A673 (cell line): Measurements from ENCODE around the gene RASA2. TPM values are rescaled to one million over a fixed set of nuclear protein-coding genes. Genes with fewer than 3 reads are reported as not detected.

ENCODE experiments used
- BruUV-seq: library from RNA; stranded (reverse); fragments of 400-500 nt; replicated peaks from 2 replicates; lab custom pipeline; 2021; lab: Mats Ljungman, UMichigan
- CTCF ChIA-PET: fragments of 300-600 bp; sonication (Branson Sonifier 250); formaldehyde crosslinking; loops from one replicate; lab custom pipeline; 2022; ENCODE audit warnings: antibody characterized with exemption; lab: Charles Lee
- POLR2A ChIA-PET: fragments of 300-600 bp; sonication (Branson Sonifier 250); formaldehyde crosslinking; loops from one replicate; lab custom pipeline; 2022; ENCODE audit warnings: antibody characterized with exemption; ENCODE audit not compliant: low non-redundant PET; lab: Charles Lee
- DNase-seq: peaks from one replicate; pipeline ENCODE4 v3.0.0-alpha.2; 2015; ENCODE audit warnings: low spot score
- H3K27ac ChIP-seq: fragments of 200-600 bp; sonication (generic); 2 replicates; pipeline ENCODE4 v1.5.1; 2016; ENCODE audit warnings: mixed run types, low read depth, mild to moderate bottlenecking, mixed read lengths, antibody characterized with exemption, low read length; ENCODE audit not compliant: poor library complexity, severe bottlenecking
- H3K27me3 ChIP-seq: fragments of 200-600 bp; sonication (generic); replicated peaks from 2 replicates; pipeline ENCODE4 v1.6.1; 2017; ENCODE audit warnings: mixed run types, low read depth, mild to moderate bottlenecking, mixed read lengths, antibody characterized with exemption, low read length; ENCODE audit not compliant: insufficient read depth, poor library complexity
- H3K36me3 ChIP-seq: fragments of 200-600 bp; sonication (generic); 2 replicates; pipeline ENCODE4 v1.6.1; 2016; ENCODE audit warnings: mixed run types, mild to moderate bottlenecking, mixed read lengths, antibody characterized with exemption, low read length; ENCODE audit not compliant: insufficient read depth, poor library complexity, severe bottlenecking
- H3K4me1 ChIP-seq: fragments of 200-600 bp; sonication (generic); 2 replicates; pipeline ENCODE4 v1.6.1; 2017; ENCODE audit warnings: mixed run types, mild to moderate bottlenecking, mixed read lengths, antibody characterized with exemption, low read length; ENCODE audit not compliant: insufficient read depth, poor library complexity, severe bottlenecking
- H3K4me3 ChIP-seq: fragments of 200-600 bp; sonication (generic); 2 replicates; pipeline ENCODE4 v1.5.1; 2016; ENCODE audit warnings: low read depth, mixed run types, mild to moderate bottlenecking, mixed read lengths, low read length; ENCODE audit not compliant: poor library complexity, severe bottlenecking
- H3K9me3 ChIP-seq: fragments of 200-600 bp; sonication (generic); 2 replicates; pipeline ENCODE4 v1.6.1; 2016; ENCODE audit warnings: mixed run types, low read depth, mild to moderate bottlenecking, mixed read lengths, antibody characterized with exemption, low read length; ENCODE audit not compliant: poor library complexity, severe bottlenecking
- EZH2 ChIP-seq: fragments of 200-600 bp; sonication (generic); IDR thresholded peaks from 2 replicates; pipeline ENCODE4 v1.6.1; 2017; ENCODE audit warnings: borderline replicate concordance, low read depth, mild to moderate bottlenecking, mixed read lengths, antibody characterized with exemption, low read length; ENCODE audit not compliant: poor library complexity, severe bottlenecking
- intact Hi-C: fragments of 100-400 bp; cut with micrococcal nuclease; formaldehyde crosslinking; loops from one replicate; pipeline ENCODE4 v1.10.0; 2022; ENCODE audit not compliant: unreplicated experiment
- total RNA-seq: library from RNA; stranded (reverse); gene quantifications from 2 replicates; pipeline ENCODE4 v1.2.3, GENCODE V29; 2021
- TF ChIP-seq, protein P1 (sequence below): fragments of 300-800, 200-600 bp; sonication (generic); conservative IDR thresholded peaks from 2 replicates; pipeline ENCODE4 v1.5.1; 2017; ENCODE audit warnings: low read depth, mild to moderate bottlenecking, antibody characterized with exemption, low read length, moderate library complexity, mixed read lengths

RASA2 gene
- total RNA-seq, 1 experiment from 2014 or later, result 17.1 TPM

DNA sequence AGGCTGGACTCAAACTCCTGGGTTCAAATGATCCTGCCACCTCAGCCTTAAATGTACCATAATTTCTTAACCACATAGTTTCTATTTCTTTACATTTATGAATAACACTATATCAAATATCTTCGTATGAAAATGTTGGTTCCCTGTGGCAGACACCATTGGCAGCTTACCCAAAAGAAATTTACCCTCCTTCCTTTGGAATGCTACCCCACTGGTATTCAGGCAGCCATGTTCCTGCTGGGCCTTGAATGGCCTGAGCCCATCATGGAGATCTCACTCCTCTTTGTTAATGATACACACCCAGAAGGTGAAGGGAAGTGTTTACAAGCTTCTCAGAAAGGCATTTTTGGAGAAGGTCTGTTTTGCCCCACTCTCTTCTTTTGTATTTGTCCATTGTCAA, 157.0 kb downstream of the RASA2 start:
- intact Hi-C loops, result loop anchor here (2.0 kb wide), 1 partner anchor 183 kb away; no protein-coding TSS in a partner anchor

DNA sequence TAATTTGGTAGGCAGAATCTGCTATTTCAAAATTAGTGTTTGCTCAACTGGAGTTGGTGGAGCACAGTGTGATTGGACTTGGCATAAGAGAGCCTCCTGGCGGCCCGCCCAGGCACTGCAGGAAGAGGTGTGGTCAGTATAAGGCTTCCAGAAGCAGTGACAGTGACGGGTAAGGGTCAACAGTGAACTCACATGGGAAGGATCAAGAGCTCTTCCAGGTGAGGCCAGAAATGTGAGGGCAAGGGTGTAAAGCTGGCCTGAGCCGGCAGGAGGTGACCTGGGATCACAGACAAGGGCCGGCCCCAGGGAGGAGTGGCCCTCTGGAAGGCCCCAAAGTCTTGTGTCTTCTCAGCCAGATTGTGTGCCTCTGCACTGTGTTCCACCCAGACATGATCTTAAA, 158.1 kb downstream of the RASA2 start:
- Histone ChIP-seq H3K9me3 (no peaks in the 10 kb centered on the region), H3K4me1 (peaks cover 3% of the 10 kb centered on the region), H3K4me3 (no peak overlapping the region), H3K36me3 (no peaks in the 10 kb centered on the region), H3K27ac (no peak overlapping the region), H3K27me3 (no peaks in the 10 kb centered on the region)
- intact Hi-C loops, result loop anchor here (2.0 kb wide), 1 partner anchor 184 kb away; no protein-coding TSS in a partner anchor
- peak; percentile 63 for DNase-seq
- CTCF ChIA-PET, result interaction anchor here (0.5 to 1.1 kb wide), 5 partner anchors 19 to 368 kb away, joined by 5 to 9 read pairs (median 7); no protein-coding TSS in a partner anchor
- TF ChIP-seq, protein P1, sequence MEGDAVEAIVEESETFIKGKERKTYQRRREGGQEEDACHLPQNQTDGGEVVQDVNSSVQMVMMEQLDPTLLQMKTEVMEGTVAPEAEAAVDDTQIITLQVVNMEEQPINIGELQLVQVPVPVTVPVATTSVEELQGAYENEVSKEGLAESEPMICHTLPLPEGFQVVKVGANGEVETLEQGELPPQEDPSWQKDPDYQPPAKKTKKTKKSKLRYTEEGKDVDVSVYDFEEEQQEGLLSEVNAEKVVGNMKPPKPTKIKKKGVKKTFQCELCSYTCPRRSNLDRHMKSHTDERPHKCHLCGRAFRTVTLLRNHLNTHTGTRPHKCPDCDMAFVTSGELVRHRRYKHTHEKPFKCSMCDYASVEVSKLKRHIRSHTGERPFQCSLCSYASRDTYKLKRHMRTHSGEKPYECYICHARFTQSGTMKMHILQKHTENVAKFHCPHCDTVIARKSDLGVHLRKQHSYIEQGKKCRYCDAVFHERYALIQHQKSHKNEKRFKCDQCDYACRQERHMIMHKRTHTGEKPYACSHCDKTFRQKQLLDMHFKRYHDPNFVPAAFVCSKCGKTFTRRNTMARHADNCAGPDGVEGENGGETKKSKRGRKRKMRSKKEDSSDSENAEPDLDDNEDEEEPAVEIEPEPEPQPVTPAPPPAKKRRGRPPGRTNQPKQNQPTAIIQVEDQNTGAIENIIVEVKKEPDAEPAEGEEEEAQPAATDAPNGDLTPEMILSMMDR, result peak; percentile 89
- no peak for TF ChIP-seq EZH2
- no TSS peak for BruUV-seq
- POLR2A ChIA-PET, result no interaction called here

More for the DNA sequence above, 157.0 kb downstream of the RASA2 start:
- Histone ChIP-seq H3K27ac (no peak overlapping the region), H3K4me1 (peaks cover 3% of the 10 kb centered on the region), H3K9me3 (no peaks in the 10 kb centered on the region), H3K4me3 (no peak overlapping the region), H3K27me3 (no peaks in the 10 kb centered on the region), H3K36me3 (no peaks in the 10 kb centered on the region)
- no peak for DNase-seq
- no TSS peak for BruUV-seq
- ChIA-PET CTCF (interaction anchor here (0.6 kb wide), 1 partner anchor 94 kb away, joined by 3 read pairs; the partner anchor contains the start of gene RNF7), POLR2A (no interaction called here)
- no peak for TF ChIP-seq EZH2

DNA sequence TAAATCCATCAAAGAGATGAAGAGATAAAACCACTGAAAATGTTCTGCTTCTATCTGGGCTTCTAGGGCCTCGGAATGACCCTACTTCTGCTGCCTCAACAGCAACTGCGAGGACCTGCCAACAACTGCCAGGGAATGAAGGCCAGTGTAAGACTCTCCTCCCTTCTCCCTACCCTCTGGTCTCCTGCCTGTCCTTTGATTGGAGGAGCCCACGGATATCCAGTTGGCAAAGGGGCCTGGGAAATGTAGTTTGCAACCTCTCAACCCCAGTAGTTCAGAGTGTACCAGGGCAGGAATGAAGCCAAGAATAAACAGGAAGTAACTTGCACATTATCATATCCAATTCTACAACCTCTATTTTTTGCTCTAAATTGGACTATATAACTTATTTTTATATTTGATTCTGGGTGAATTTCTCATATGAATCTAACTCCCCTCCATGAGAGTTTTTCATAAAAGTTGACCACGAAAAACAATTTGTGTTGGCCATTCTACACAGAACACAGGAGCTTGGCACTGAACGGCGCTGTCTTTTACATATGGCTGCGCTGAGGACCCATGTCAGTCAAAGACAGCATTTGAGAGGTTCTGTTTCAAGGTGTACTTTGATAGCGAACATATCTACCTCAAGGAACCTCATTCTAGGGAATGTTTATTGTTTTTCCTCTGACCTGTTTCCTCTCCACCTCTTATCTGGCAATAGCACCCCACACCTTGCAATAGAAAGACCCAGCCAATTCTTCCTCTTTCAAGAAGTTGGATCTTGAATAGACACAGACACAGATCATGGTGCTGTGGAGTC, 160.1 kb downstream of the RASA2 start:
- H3K9me3 ChIP-seq, result no peaks in the 10 kb centered on the region
- H3K4me3 ChIP-seq, result no peak overlapping the region
- H3K4me1 ChIP-seq, result peaks cover 3% of the 10 kb centered on the region
- intact Hi-C loops, result no loop called here
- no TSS peak for BruUV-seq
- no peaks in the 10 kb centered on the region for H3K27me3 ChIP-seq
- DNase-seq, result peak; percentile 88
- H3K27ac ChIP-seq, result no peak overlapping the region
- no peak for TF ChIP-seq EZH2
- TF ChIP-seq, protein P1, result no peak
- POLR2A ChIA-PET, result no interaction called here
- CTCF ChIA-PET, result no interaction called here
- H3K36me3 ChIP-seq, result no peaks in the 10 kb centered on the region
